ELR (cell line): ENCODE data around the gene NAT9.

Experiments
- DNase-seq: peaks from one replicate; pipeline ENCODE4 v3.0.0-alpha.2; 2015; ENCODE audit warnings: low read depth

The NAT9 gene

GRCh38 chr17:74805591-74805991 lies 29.4 kb upstream of the NAT9 start:
- DNase-seq = no peak

GRCh38 chr17:74804683-74805082 lies 28.5 kb upstream of the NAT9 start:
- DNase-seq = no peak

GRCh38 chr17:74803971-74804370 lies 27.8 kb upstream of the NAT9 start:
- no peak for DNase-seq

- DNase-seq = no peak
These were observed 27.3 kb upstream of the NAT9 start for GRCh38 chr17:74803388-74803930.

GRCh38 chr17:74801896-74802295 lies 25.8 kb upstream of the NAT9 start:
- no peak for DNase-seq

GRCh38 chr17:74800531-74800930 lies 24.4 kb upstream of the NAT9 start:
- no peak for DNase-seq

- DNase-seq = no peak
These were observed 23.0 kb upstream of the NAT9 start for GRCh38 chr17:74799097-74799496.

GRCh38 chr17:74798239-74798707 lies 22.1 kb upstream of the NAT9 start:
- peak; percentile 78 for DNase-seq

GRCh38 chr17:74797824-74798223 lies 21.7 kb upstream of the NAT9 start:
- DNase-seq = no peak

GRCh38 chr17:74796866-74797265 lies 20.7 kb upstream of the NAT9 start:
- no peak for DNase-seq

GRCh38 chr17:74796211-74796610 lies 20.1 kb upstream of the NAT9 start:
- DNase-seq = no peak

- DNase-seq = no peak
These were observed 19.3 kb upstream of the NAT9 start for GRCh38 chr17:74795327-74796020.

GRCh38 chr17:74792586-74793105 lies 16.5 kb upstream of the NAT9 start:
- no peak for DNase-seq

GRCh38 chr17:74790161-74791058 lies 14.3 kb upstream of the NAT9 start:
- no peak for DNase-seq

- no peak for DNase-seq
These were observed 10.4 kb upstream of the NAT9 start for GRCh38 chr17:74786431-74787055.

- DNase-seq = no peak
These were observed 9.8 kb upstream of the NAT9 start for GRCh38 chr17:74785981-74786360.

GRCh38 chr17:74785096-74785980 lies 9.2 kb upstream of the NAT9 start:
- DNase-seq = no peak

GRCh38 chr17:74784125-74784810 lies 8.1 kb upstream of the NAT9 start:
- no peak for DNase-seq

GRCh38 chr17:74782571-74782970 lies 6.4 kb upstream of the NAT9 start:
- DNase-seq = no peak

- peak; percentile 71 for DNase-seq
These were observed 4.5 kb upstream of the NAT9 start for GRCh38 chr17:74780443-74781238.
